HG03571 (cell line): ENCODE data around the gene TNS1.

Source experiments
- ATAC-seq: cut with Tn5 transposase; IDR thresholded peaks from one replicate; pipeline ENCODE4 v1.9.1; 2021; ENCODE audit not compliant: unreplicated experiment

Gene TNS1

GRCh38 chr2:217981084-217981730 is 21.6 kb downstream of the TNS1 start:
- ATAC-seq = no peak

GRCh38 chr2:217980591-217980990 is 22.2 kb downstream of the TNS1 start:
- no peak for ATAC-seq

- no peak for ATAC-seq
Observed at GRCh38 chr2:217980036-217980435, 22.8 kb downstream of the TNS1 start.

GRCh38 chr2:217979151-217979811 is 23.5 kb downstream of the TNS1 start:
- ATAC-seq = no peak

- ATAC-seq = no peak
Observed at GRCh38 chr2:217978536-217979150, 24.2 kb downstream of the TNS1 start.

GRCh38 chr2:217977840-217978535 is 24.8 kb downstream of the TNS1 start:
- no peak for ATAC-seq

GRCh38 chr2:217976301-217976700 is 26.5 kb downstream of the TNS1 start:
- no peak for ATAC-seq

GRCh38 chr2:217975626-217976025 is 27.2 kb downstream of the TNS1 start:
- no peak for ATAC-seq

- no peak for ATAC-seq
Observed at GRCh38 chr2:217974389-217975005, 28.3 kb downstream of the TNS1 start.

- ATAC-seq = no peak
Observed at GRCh38 chr2:217973008-217973787, 29.6 kb downstream of the TNS1 start.

GRCh38 chr2:217972490-217972889 is 30.3 kb downstream of the TNS1 start:
- ATAC-seq = no peak

- no peak for ATAC-seq
Observed at GRCh38 chr2:217972037-217972436, 30.8 kb downstream of the TNS1 start.

- no peak for ATAC-seq
Observed at GRCh38 chr2:217971166-217971565, 31.6 kb downstream of the TNS1 start.

GRCh38 chr2:217970206-217970605 is 32.6 kb downstream of the TNS1 start:
- no peak for ATAC-seq

GRCh38 chr2:217969588-217969987 is 33.2 kb downstream of the TNS1 start:
- ATAC-seq = no peak

- no peak for ATAC-seq
Observed at GRCh38 chr2:217968023-217968422, 34.8 kb downstream of the TNS1 start.

GRCh38 chr2:217966423-217967070 is 36.2 kb downstream of the TNS1 start:
- ATAC-seq = no peak

- no peak for ATAC-seq
Observed at GRCh38 chr2:217964275-217965161, 38.3 kb downstream of the TNS1 start.

GRCh38 chr2:217960351-217960750 is 42.4 kb downstream of the TNS1 start:
- ATAC-seq = no peak
